Measurements from ENCODE around the gene RBMS1. TPM values are rescaled to one million over a fixed set of nuclear protein-coding genes. Genes with fewer than 3 reads are reported as not detected.

RBMS1 gene
- total RNA-seq, 1 experiment from 2014 or later = 61.9 TPM

- no peak for TF ChIP-seq CTCF (IDR thresholded peaks at IDR 0.05; ENCODE audit: unreplicated experiment)
- DNase-seq = no peak
- Mint-ChIP-seq H3K36me3 (ENCODE audit: insufficient read depth, unreplicated experiment) (no peaks in the 10 kb centered on the region), H3K4me1 (ENCODE audit: low read depth, unreplicated experiment) (peaks cover 63% of the 10 kb centered on the region), H3K4me3 (ENCODE audit: low read depth, unreplicated experiment) (no peak overlapping the region), H3K27ac (ENCODE audit: unreplicated experiment) (no peak overlapping the region), H3K27me3 (ENCODE audit: unreplicated experiment) (no peaks in the 10 kb centered on the region), H3K9me3 (ENCODE audit: low read depth, unreplicated experiment) (no peaks in the 10 kb centered on the region)
- intact Hi-C loops (cut with micrococcal nuclease; ENCODE audit: unreplicated experiment) = loop anchor here (1.0 to 5.0 kb wide), 3 partner anchors 592 to 670 kb away; no protein-coding TSS in a partner anchor
- BruUV-seq (replicated peaks) = no TSS peak
- CTCF ChIA-PET = interaction anchor here (0.7 to 4.2 kb wide), 6 partner anchors 27 to 669 kb away, joined by 3 to 18 read pairs (median 5); no protein-coding TSS in a partner anchor
Observed at GRCh38 chr2:160324917-160325316, 168.7 kb downstream of the RBMS1 start.

GRCh38 chr2:160324161-160324800 lies 169.3 kb downstream of the RBMS1 start:
- Mint-ChIP-seq H3K9me3 (ENCODE audit: low read depth, unreplicated experiment) (no peaks in the 10 kb centered on the region), H3K27ac (ENCODE audit: unreplicated experiment) (no peak overlapping the region), H3K36me3 (ENCODE audit: insufficient read depth, unreplicated experiment) (no peaks in the 10 kb centered on the region), H3K4me3 (ENCODE audit: low read depth, unreplicated experiment) (no peak overlapping the region), H3K27me3 (ENCODE audit: unreplicated experiment) (no peaks in the 10 kb centered on the region), H3K4me1 (ENCODE audit: low read depth, unreplicated experiment) (peaks cover 56% of the 10 kb centered on the region)
- peak; percentile 58 for DNase-seq
- no TSS peak for BruUV-seq (replicated peaks)
- intact Hi-C loops (cut with micrococcal nuclease; ENCODE audit: unreplicated experiment) = loop anchor here (1.0 to 2.0 kb wide), 2 partner anchors 646 to 671 kb away; no protein-coding TSS in a partner anchor
- peak; percentile 56 for TF ChIP-seq CTCF (IDR thresholded peaks at IDR 0.05; ENCODE audit: unreplicated experiment)
- CTCF ChIA-PET = interaction anchor here (0.6 to 4.2 kb wide), 13 partner anchors 11 to 670 kb away, joined by 3 to 18 read pairs (median 4); no protein-coding TSS in a partner anchor

GRCh38 chr2:160322320-160322719 lies 171.3 kb downstream of the RBMS1 start:
- Mint-ChIP-seq H3K4me1 (ENCODE audit: low read depth, unreplicated experiment) (peaks cover 53% of the 10 kb centered on the region), H3K36me3 (ENCODE audit: insufficient read depth, unreplicated experiment) (no peaks in the 10 kb centered on the region), H3K27ac (ENCODE audit: unreplicated experiment) (no peak overlapping the region), H3K27me3 (ENCODE audit: unreplicated experiment) (no peaks in the 10 kb centered on the region), H3K4me3 (ENCODE audit: low read depth, unreplicated experiment) (no peak overlapping the region), H3K9me3 (ENCODE audit: low read depth, unreplicated experiment) (no peaks in the 10 kb centered on the region)
- CTCF ChIA-PET = interaction anchor here (4.2 kb wide), 1 partner anchor 648 kb away, joined by 18 read pairs; no protein-coding TSS in a partner anchor
- intact Hi-C loops (cut with micrococcal nuclease; ENCODE audit: unreplicated experiment) = no loop called here
- DNase-seq = no peak
- no peak for TF ChIP-seq CTCF (IDR thresholded peaks at IDR 0.05; ENCODE audit: unreplicated experiment)
- BruUV-seq (replicated peaks) = no TSS peak

GRCh38 chr2:160321006-160321405 lies 172.6 kb downstream of the RBMS1 start:
- peaks cover 45% of the 10 kb centered on the region for H3K4me1 Mint-ChIP-seq (ENCODE audit: low read depth, unreplicated experiment)
- no peaks in the 10 kb centered on the region for H3K9me3 Mint-ChIP-seq (ENCODE audit: low read depth, unreplicated experiment)
- TF ChIP-seq CTCF (IDR thresholded peaks at IDR 0.05; ENCODE audit: unreplicated experiment) = no peak
- peak overlapping the region; percentile 9 for H3K4me3 Mint-ChIP-seq (ENCODE audit: low read depth, unreplicated experiment)
- H3K27ac Mint-ChIP-seq (ENCODE audit: unreplicated experiment) = peak overlapping the region; percentile 36
- intact Hi-C loops (cut with micrococcal nuclease; ENCODE audit: unreplicated experiment) = no loop called here
- no peaks in the 10 kb centered on the region for H3K36me3 Mint-ChIP-seq (ENCODE audit: insufficient read depth, unreplicated experiment)
- no TSS peak for BruUV-seq (replicated peaks)
- H3K27me3 Mint-ChIP-seq (ENCODE audit: unreplicated experiment) = no peaks in the 10 kb centered on the region
- CTCF ChIA-PET = interaction anchor here (0.6 to 4.2 kb wide), 3 partner anchors 105 to 649 kb away, joined by 3 to 18 read pairs (median 3); no protein-coding TSS in a partner anchor
- peak; percentile 44 for DNase-seq

Data from Calu3 (cell line).